ENCODE data around the gene WDFY3. TPM values are rescaled to one million over a fixed set of nuclear protein-coding genes. Genes with fewer than 3 reads are reported as not detected.

WDFY3 gene
- total and polyA plus RNA-seq, 2 donors (not counting 1 experiment from before 2014, with no cell fraction given) = 0.05 to 0.36 TPM

- H3K9me3 Mint-ChIP-seq (ENCODE audit: insufficient read depth) = no peaks in the 10 kb centered on the region
- POLR2A ChIA-PET = no interaction called here
- Histone ChIP-seq H3K36me3 (replicated peaks in 1 of 2; ENCODE audit: control extremely low read depth in 1 of 2, control insufficient read depth in 1 of 2, extremely low read depth in 1 of 2, insufficient read depth in 2 of 2, low read length in 1 of 2) (no peaks in the 10 kb centered on the region), H3K9ac (ENCODE audit: low read length) (no peak overlapping the region), H3K27me3 (replicated peaks in 1 of 4; ENCODE audit: control extremely low read depth in 1 of 4, control insufficient read depth in 3 of 4, insufficient read depth in 4 of 4, low read length in 3 of 4) (no peaks in the 10 kb centered on the region), H3K9me3 (ENCODE audit: control extremely low read depth in 1 of 3, control insufficient read depth in 2 of 3, insufficient read depth in 1 of 3, low read length in 2 of 3) (no peaks in the 10 kb centered on the region), H3K27ac (ENCODE audit: low read length in 2 of 2) (no peak overlapping the region), H3K4me1 (ENCODE audit: control insufficient read depth in 2 of 2, insufficient read depth in 2 of 2, low read length in 2 of 2) (no peaks in the 10 kb centered on the region), H2AFZ (ENCODE audit: insufficient read depth, low read depth, low read length, poor library complexity, severe bottlenecking) (no peak overlapping the region), H3K4me2 (replicated peaks; ENCODE audit: low read depth, low read length, poor library complexity, severe bottlenecking) (no peak overlapping the region), H4K20me1 (ENCODE audit: control insufficient read depth, insufficient read depth, low read length, poor library complexity, severe bottlenecking) (no peaks in the 10 kb centered on the region), H3K4me3 (ENCODE audit: control extremely low read depth in 1 of 5, extremely low read depth in 1 of 5, insufficient read depth in 1 of 5, low read depth in 2 of 5, low read length in 4 of 5) (no peak overlapping the region), H3K79me2 (ENCODE audit: control insufficient read depth, insufficient read depth, low read length) (no peaks in the 10 kb centered on the region)
- no peak for DNase-seq
- intact Hi-C loops (cut with micrococcal nuclease) = no loop called here
- H3K27ac Mint-ChIP-seq = no peak overlapping the region
- TF ChIP-seq CTCF (IDR thresholded peaks at IDR 0.05) (no peak), EZH2 (IDR thresholded peaks at IDR 0.05; ENCODE audit: borderline replicate concordance, insufficient read depth, low read depth, low read length, poor library complexity, severe bottlenecking) (no peak)
- no peaks in the 10 kb centered on the region for H3K4me1 Mint-ChIP-seq
- no peak for ATAC-seq (ENCODE audit: low read depth)
- CTCF ChIA-PET = no interaction called here
- no peaks in the 10 kb centered on the region for H3K27me3 Mint-ChIP-seq
- 83% methylated on average over 2 of the region's 3 CpGs for WGBS (ENCODE audit: insufficient coverage)
- H3K4me3 Mint-ChIP-seq = no peak overlapping the region
Observed at GRCh38 chr4:84994280-84994679, 27.8 kb upstream of the WDFY3 start.

GRCh38 chr4:84985952-84986351, 19.5 kb upstream of the WDFY3 start:
- no peaks in the 10 kb centered on the region for H3K4me1 Mint-ChIP-seq
- no peak overlapping the region for H3K27ac Mint-ChIP-seq

More at GRCh38 chr4:84985952-84986351, 19.5 kb upstream of the WDFY3 start:
- ATAC-seq (ENCODE audit: low read depth) = no peak
- no peak overlapping the region for H3K4me3 ChIP-seq (ENCODE audit: control extremely low read depth in 1 of 5, extremely low read depth in 1 of 5, insufficient read depth in 1 of 5, low read depth in 2 of 5, low read length in 4 of 5)
- intact Hi-C loops (cut with micrococcal nuclease) = no loop called here
- ChIA-PET POLR2A (no interaction called here), CTCF (interaction anchor here (0.7 kb wide), 1 partner anchor 15 kb away, joined by 3 read pairs; no protein-coding TSS in a partner anchor)
- peaks cover 0 to 6% (median 0%) of the 10 kb centered on the region in 4 experiments for H3K27me3 ChIP-seq (replicated peaks in 1 of 4; ENCODE audit: control extremely low read depth in 1 of 4, control insufficient read depth in 3 of 4, insufficient read depth in 4 of 4, low read length in 3 of 4)
- no peak overlapping the region for H3K4me2 ChIP-seq (replicated peaks; ENCODE audit: low read depth, low read length, poor library complexity, severe bottlenecking)
- H3K9ac ChIP-seq (ENCODE audit: low read length) = no peak overlapping the region
- no peaks in the 10 kb centered on the region for H3K36me3 ChIP-seq (replicated peaks in 1 of 2; ENCODE audit: control extremely low read depth in 1 of 2, control insufficient read depth in 1 of 2, extremely low read depth in 1 of 2, insufficient read depth in 2 of 2, low read length in 1 of 2)
- no peak overlapping the region for H3K27ac ChIP-seq (ENCODE audit: low read length in 2 of 2)
- Mint-ChIP-seq H3K9me3 (ENCODE audit: insufficient read depth) (no peaks in the 10 kb centered on the region), H3K27me3 (peaks cover 17% of the 10 kb centered on the region), H3K4me3 (no peak overlapping the region)
- H3K79me2 ChIP-seq (ENCODE audit: control insufficient read depth, insufficient read depth, low read length) = no peaks in the 10 kb centered on the region
- no peak overlapping the region for H2AFZ ChIP-seq (ENCODE audit: insufficient read depth, low read depth, low read length, poor library complexity, severe bottlenecking)
- no peak for DNase-seq
- no peaks in the 10 kb centered on the region for H4K20me1 ChIP-seq (ENCODE audit: control insufficient read depth, insufficient read depth, low read length, poor library complexity, severe bottlenecking)
- no peak for TF ChIP-seq CTCF (IDR thresholded peaks at IDR 0.05)
- TF ChIP-seq EZH2 (IDR thresholded peaks at IDR 0.05; ENCODE audit: borderline replicate concordance, insufficient read depth, low read depth, low read length, poor library complexity, severe bottlenecking) = no peak
- WGBS (ENCODE audit: insufficient coverage) = 100% methylated on average over 2 of the region's 2 CpGs
- H3K9me3 ChIP-seq (ENCODE audit: control extremely low read depth in 1 of 3, control insufficient read depth in 2 of 3, insufficient read depth in 1 of 3, low read length in 2 of 3) = peaks cover 0 to 8% (median 0%) of the 10 kb centered on the region in 3 donors
- no peaks in the 10 kb centered on the region for H3K4me1 ChIP-seq (ENCODE audit: control insufficient read depth in 2 of 2, insufficient read depth in 2 of 2, low read length in 2 of 2)

Data from B cell (primary cell).